ENCODE measurements around the gene MED19.
"Not testable (repeated sequence)": the region's sequence is repeated elsewhere in the genome, so short reads cannot be mapped to it uniquely, and the experiment has no call there.

MED19 gene, protein sequence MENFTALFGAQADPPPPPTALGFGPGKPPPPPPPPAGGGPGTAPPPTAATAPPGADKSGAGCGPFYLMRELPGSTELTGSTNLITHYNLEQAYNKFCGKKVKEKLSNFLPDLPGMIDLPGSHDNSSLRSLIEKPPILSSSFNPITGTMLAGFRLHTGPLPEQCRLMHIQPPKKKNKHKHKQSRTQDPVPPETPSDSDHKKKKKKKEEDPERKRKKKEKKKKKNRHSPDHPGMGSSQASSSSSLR

DNA sequence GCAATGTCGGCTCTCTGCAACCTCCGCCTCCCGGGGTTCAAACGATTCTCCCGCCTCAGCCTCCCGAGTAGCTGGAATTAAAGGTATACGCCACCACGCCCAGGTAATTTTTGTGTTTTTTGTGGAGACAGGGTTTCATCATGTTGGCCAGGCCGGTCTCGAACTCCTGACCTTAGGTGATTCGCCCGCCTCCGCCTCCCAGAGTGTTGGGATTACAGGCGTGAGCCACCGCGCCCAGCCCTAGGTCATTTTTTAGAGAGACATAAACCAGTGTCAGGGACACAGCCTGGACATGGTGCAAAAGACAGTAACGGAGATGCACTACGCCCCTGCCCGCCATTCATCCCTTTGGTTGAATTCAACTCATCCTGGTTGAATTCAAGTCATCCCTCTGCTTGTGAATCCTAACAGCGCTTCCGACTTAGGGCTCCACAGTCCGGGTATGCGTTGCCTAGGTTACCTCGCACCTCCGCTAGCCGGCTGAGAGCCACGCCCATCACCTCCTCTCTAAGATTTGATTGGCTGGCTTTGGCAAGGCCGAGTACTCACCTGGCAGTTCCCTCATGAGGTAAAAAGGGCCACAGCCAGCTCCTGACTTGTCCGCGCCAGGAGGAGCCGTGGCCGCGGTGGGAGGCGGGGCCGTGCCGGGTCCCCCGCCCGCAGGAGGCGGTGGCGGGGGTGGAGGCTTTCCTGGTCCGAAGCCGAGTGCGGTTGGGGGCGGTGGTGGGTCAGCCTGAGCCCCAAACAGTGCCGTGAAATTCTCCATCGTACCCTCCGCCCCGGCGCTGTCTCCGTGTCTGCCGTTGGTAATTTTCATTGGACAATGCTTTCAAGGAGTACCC, at the start of gene MED19:
Gene MED19 (minus strand): TSS at position 802 of the 842 bp plus-strand sequence. CDS start 36 bp downstream, at position 766.
- peak; percentile 58 for DNase-seq

DNA sequence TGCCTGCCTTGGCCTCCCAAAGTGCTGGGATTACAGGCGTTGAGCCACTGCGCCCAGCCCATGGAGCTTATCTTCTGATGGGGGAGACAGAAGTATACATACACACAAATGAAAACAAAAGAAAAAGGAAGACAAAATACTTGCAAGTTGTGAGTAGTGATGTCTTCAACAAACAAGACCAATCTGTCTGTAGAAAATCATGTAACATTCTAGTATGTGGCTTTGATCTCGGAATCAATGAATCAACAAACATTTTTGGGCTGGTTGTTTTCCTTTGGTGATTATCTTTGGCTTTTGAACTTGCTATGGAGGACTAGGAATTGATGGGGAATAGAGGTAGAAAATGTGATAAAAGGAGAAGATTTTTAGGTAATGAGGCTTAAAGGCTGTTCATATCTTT, 46.2 kb upstream of the MED19 start:
- no peak for DNase-seq

DNA sequence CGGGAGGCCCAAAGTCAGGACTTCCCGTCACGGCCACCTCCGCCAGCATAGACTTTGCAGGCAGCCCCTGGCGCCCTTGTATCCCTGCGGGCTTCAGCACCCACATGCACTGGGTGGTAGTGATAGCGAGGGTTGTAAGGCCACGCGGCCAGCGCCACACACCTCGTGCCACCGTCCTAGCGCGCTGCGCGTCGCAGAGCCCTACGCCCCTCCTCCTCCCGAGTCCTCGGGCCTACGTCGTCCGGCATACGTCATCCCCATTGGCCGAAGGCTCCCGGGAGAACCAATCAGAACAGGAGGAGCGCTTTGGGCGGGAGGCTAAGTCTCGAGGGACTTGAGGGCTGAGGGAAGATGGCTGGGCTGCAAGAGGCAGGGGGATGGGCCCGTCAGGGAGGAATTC, 40.9 kb upstream of the MED19 start:
- DNase-seq = no peak

DNA sequence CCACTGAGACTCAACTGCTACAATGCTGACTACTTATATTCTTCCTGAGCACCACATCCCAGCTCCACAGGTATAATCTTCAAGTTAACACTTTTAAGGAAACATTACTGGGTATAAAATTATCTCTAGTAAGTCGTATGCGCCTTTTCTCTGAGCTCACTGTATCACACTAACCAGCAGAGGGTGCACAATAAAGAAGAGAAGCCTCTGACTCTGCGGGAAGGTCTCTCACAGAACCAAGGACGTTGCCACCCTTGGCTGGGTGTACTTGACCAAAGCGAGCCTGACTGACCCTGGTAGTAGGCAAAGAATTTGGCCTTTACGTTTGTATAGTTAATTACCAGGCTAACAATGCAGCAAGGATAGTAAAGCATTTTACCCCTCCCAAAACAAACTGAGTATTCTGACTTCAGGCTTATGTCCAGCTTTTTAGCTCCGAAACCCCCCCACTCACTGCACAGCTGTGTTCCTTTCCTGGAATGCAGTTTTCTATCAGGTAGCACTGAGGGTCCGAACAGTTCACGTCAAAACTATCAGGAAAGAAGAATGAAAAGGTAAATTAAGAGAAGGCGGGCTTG, 39.8 kb upstream of the MED19 start, which contains the start of gene BTBD18:
Gene BTBD18 (minus strand): TSS at position 144 of the 578 bp plus-strand sequence. CDS start 631 bp downstream, outside the sequence.
- no peak for DNase-seq

DNA sequence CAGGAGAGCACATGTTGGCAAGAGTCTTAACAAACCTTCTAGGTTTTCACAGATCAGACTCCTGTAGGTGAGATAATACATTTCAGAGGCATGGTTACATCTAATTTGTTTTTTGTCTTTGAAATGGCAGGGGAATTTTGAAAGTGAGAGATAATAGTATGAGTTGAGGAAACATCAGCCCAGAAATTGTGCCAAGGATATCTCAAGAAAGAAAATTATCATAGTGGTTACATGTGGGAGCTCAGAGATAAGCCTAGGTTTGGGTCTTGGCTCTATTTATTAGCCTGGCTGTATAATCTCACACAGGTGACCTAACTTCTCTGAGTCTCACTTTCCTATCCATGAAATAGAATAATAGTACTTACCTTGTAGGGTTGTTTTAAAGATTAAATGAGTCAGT, 39.2 kb upstream of the MED19 start:
- DNase-seq = no peak

GRCh38 chr11:57746920-57747319, 34.9 kb upstream of the MED19 start:
- DNase-seq = no peak

DNA sequence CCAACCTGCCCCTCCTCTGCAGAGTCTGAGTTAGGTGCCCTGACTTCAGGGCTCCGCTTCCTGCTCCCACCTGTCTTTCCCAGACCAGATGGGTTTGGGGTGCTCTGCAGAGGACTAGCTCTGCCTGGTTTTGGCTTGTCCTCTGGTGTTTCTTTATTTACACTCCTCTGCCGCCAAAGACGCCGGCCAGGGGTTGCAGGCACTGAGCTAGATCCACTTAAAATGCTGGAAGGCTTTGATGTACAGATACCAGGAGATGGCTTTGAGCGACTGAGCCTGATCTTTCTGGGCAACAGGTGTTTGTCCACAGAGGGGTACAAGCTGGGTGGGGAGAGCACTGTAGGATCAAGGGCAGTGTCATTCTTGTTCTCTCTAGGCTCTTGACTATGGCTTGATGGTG, 33.2 kb upstream of the MED19 start:
- no peak for DNase-seq

DNA sequence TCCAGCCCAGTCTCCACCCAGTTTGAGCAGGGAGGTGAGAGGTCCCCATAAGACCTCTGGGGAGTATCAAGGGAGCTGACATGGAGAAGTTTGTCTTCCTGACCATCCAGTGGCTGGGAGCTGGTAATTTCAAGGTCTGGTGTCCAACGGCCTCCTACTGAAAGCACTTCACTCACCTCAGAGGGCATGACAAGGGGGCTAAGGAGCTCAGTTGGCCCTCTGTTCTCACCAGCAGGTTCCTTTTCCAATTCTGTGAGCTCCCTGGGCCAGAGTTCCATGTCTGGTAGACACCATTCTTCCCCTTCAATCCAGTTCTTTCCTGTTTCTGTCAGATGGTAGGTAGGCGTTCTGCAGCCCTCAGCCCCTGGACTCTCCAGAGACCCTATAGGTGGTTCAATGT, 32.3 kb upstream of the MED19 start:
- no peak for DNase-seq

- DNase-seq = no peak
These were observed 30.1 kb upstream of the MED19 start for GRCh38 chr11:57742087-57742452.

DNA sequence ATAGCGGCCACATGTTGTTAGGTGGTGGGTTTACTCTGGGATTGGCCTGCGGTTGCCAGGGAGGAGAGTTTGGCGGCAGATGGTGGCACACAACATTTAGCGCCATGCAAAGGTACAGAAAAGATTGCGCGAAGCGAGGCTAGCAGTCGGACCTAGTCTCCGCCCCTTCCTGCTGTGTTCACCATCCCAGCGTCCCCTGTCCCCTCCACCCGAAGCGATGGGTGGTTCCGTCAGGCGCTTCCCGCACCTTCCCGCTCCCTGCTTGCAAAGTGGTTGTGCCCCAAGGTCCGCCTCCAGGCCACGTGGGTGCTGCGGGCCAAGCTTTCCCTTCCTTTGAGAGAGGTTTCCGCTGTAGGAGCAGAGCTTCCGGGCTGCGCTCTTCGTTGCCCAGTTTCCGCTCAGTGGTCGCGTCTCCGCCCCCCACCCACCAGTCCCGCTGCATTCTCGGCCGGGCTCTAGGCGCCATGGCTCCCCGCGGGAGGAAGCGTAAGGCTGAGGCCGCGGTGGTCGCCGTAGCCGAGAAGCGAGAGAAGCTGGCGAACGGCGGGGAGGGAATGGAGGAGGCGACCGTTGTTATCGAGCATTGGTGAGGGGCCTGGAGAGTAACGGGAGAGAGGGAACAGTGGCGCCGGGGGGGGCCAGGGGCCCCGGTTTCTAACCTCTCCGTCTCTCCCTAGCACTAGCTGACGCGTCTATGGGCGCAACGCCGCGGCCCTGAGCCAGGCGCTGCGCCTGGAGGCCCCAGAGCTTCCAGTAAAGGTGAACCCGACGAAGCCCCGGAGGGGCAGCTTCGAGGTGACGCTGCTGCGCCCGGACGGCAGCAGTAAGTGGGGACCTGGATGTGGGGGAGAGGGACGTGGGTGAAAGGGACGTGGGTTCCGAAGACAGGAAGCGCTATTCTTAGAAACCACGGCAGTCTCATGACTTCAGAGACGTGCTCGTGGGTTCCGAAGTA, 29.4 kb upstream of the MED19 start, which contains the start of gene SELENOH:
Gene SELENOH (plus strand): TSS at position 360 of the 955 bp plus-strand sequence. CDS start 105 bp downstream, at position 465.
- peak; percentile 91 for DNase-seq

GRCh38 chr11:57735619-57736298, 23.7 kb upstream of the MED19 start:
- no peak for DNase-seq

- no peak for DNase-seq
These were observed 20.6 kb upstream of the MED19 start for GRCh38 chr11:57732661-57733060.

DNA sequence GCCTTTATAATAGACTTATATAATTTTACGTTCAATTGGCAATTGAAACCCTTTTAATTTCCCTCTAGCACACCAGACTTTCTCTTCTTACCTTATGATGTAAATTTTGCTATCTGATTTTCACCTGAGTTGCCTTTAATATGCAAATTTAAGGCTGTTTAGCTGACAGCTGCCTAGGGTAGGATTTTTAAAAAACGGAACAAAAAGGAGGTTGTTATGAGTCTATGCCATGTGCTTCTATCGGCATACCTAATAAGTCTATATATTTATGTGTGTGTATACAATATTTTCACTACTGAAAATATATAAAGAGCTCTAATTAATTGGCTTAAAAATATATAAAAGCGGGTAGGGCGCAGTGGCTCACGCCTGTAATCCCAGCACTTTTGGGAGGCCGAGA, 17.5 kb upstream of the MED19 start:
- DNase-seq = no peak

GRCh38 chr11:57728829-57729228, 16.8 kb upstream of the MED19 start:
- DNase-seq = no peak

GRCh38 chr11:57727185-57727584, 15.2 kb upstream of the MED19 start:
- DNase-seq = no peak

DNA sequence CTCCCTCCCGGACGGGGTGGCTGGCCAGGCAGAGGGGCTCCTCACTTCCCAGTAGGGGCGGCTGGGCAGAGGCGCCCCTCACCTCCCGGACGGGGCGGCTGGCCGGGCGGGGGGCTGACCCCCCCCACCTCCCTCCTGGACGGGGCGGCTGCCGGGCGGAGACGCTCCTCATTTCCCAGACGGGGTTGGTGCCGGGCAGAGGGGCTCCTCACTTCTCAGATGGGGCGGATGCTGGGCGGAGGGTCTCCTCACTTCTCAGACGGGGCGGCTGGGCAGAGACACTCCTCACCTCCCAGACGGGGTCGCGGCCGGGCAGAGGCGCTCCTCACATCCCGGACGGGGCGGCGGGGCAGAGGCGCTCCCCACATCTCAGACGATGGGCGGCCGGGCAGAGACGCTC, 4.7 kb upstream of the MED19 start:
- DNase-seq = not testable (repeated sequence)

DNA sequence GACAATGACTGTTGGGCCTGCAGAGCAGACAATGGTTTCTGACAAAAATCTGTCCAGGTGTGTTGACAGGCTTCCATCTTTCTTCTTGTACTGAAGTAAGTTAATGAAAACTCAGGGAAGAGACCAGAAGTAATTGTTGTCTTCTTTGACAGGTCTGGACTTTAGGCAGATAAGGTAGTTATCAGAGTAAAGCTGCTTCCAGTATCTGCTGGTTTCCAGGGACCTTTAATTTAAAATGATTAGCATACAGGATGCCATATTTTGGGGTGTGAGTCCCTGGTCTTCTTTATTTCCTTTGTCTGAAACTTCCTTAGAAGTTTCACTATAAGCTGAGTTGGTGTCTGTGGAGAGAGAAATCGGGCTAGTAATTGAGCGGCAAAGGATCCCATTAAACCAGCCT, 1.8 kb upstream of the MED19 start:
- no peak for DNase-seq

DNA sequence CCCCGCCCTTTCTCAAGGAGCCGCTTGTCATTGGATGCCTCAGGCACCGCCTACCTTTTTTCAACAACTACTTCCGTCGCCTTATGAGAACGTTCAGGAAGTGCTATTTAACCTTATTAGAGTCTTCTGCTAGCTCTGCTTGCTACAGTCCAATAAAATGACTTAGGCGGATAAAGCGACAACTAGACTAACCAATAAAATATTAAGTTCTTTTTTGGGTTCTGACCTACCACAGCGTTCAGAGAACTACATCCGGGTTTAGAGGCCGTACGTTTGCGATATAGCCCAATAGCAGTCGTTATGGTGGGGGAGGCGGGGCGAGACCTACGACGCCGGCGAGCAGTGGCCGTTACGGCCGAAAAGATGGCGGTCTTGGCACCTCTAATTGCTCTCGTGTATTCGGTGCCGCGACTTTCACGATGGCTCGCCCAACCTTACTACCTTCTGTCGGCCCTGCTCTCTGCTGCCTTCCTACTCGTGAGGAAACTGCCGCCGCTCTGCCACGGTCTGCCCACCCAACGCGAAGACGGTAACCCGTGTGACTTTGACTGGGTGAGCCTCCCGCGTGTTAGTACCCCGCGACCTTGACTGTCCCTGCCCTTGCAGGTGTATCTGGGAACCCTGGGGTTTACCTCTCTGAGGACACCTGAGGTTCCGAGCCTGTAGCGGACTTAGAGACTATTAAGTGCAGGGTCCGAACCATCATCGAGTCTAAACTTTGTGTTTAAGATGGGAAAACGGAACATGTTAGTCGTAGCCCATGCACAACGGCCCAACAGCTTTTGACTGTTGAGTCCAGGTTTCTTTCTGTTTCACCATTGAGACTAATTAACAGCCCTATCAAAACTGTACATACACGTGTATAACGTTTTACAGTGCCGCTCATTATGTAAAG, 488 bp upstream of the MED19 start, which contains the start of gene TMX2:
Gene TMX2 (plus strand): TSS at position 338 of the 895 bp plus-strand sequence. CDS start 26 bp downstream, at position 364.
- DNase-seq = peak; percentile 85

- DNase-seq = no peak
These were observed 2.1 kb downstream of the MED19 start for GRCh38 chr11:57709802-57710367.

GRCh38 chr11:57705432-57705831, 6.6 kb downstream of the MED19 start:
- not testable (repeated sequence) for DNase-seq

Data from stimulated activated CD4-positive, alpha-beta T cell treated with anti-CD3 and anti-CD28 coated beads, Interleukin-12 subunit alpha, Interleukin-12 subunit beta, amount 100 ng/mL, for 4 hours (primary cell).